GM21447 (cell line): Measurements from ENCODE around the gene FAM118B.

Experiments used
- ATAC-seq: cut with Tn5 transposase; IDR thresholded peaks from one replicate; pipeline ENCODE4 v1.9.1; 2021; ENCODE audit not compliant: unreplicated experiment

The FAM118B gene

GRCh38 chr11:126186025-126186698, 25.4 kb upstream of the FAM118B start:
- ATAC-seq: no peak

- no peak for ATAC-seq
Observed at GRCh38 chr11:126186708-126187529, 24.7 kb upstream of the FAM118B start.

- ATAC-seq: peak; percentile 78
Observed at GRCh38 chr11:126188332-126189108, 23.1 kb upstream of the FAM118B start.

GRCh38 chr11:126189109-126189929, 22.3 kb upstream of the FAM118B start:
- ATAC-seq: peak; percentile 47

GRCh38 chr11:126190792-126191191, 20.8 kb upstream of the FAM118B start:
- ATAC-seq: no peak

GRCh38 chr11:126191379-126192073, 20.1 kb upstream of the FAM118B start:
- ATAC-seq: no peak

- no peak for ATAC-seq
Observed at GRCh38 chr11:126192361-126192760, 19.2 kb upstream of the FAM118B start.

- ATAC-seq: no peak
Observed at GRCh38 chr11:126193038-126193478, 18.5 kb upstream of the FAM118B start.

GRCh38 chr11:126194121-126194543, 17.4 kb upstream of the FAM118B start:
- ATAC-seq: no peak

- no peak for ATAC-seq
Observed at GRCh38 chr11:126195119-126195518, 16.5 kb upstream of the FAM118B start.

GRCh38 chr11:126197277-126197939, 14.2 kb upstream of the FAM118B start:
- no peak for ATAC-seq

GRCh38 chr11:126198648-126199047, 12.9 kb upstream of the FAM118B start:
- no peak for ATAC-seq

GRCh38 chr11:126202646-126203359, 8.8 kb upstream of the FAM118B start:
- no peak for ATAC-seq

GRCh38 chr11:126205359-126205758, 6.2 kb upstream of the FAM118B start:
- no peak for ATAC-seq

- ATAC-seq: no peak
Observed at GRCh38 chr11:126207896-126208295, 3.7 kb upstream of the FAM118B start.

- ATAC-seq: no peak
Observed at GRCh38 chr11:126210871-126211235, 729 bp upstream of the FAM118B start.

GRCh38 chr11:126212089-126212660, 593 bp downstream of the FAM118B start:
- no peak for ATAC-seq

- ATAC-seq: no peak
Observed at GRCh38 chr11:126214441-126214840, 2.9 kb downstream of the FAM118B start.

- no peak for ATAC-seq
Observed at GRCh38 chr11:126214841-126215240, 3.3 kb downstream of the FAM118B start.
